ENCODE data around the gene TMEM132C. TPM values are rescaled to one million over a fixed set of nuclear protein-coding genes. Genes with fewer than 3 reads are reported as not detected.

TMEM132C gene
- total and polyA plus RNA-seq, 2 of the 8 experiments (the other 6 are each of a cell fraction or from before 2014, with no cell fraction given): 0.23 to 0.76 TPM

GRCh38 chr12:128623748-128624147, 356.8 kb downstream of the TMEM132C start (continued):
- no peak for TF ChIP-seq KDM4A (IDR thresholded peaks at IDR 0.05; ENCODE audit: low read depth, low read length, severe bottlenecking)
- TF ChIP-seq, protein P1, sequence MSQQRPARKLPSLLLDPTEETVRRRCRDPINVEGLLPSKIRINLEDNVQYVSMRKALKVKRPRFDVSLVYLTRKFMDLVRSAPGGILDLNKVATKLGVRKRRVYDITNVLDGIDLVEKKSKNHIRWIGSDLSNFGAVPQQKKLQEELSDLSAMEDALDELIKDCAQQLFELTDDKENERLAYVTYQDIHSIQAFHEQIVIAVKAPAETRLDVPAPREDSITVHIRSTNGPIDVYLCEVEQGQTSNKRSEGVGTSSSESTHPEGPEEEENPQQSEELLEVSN (IDR thresholded peaks at IDR 0.05): no peak
- TF ChIP-seq SP4 (IDR thresholded peaks at IDR 0.05; ENCODE audit: low read length): no peak
- TF ChIP-seq JUND (IDR thresholded peaks at IDR 0.05; ENCODE audit: low read length): no peak
- TF ChIP-seq CHD1 (IDR thresholded peaks at IDR 0.05; ENCODE audit: low read depth, low read length): no peak
